Hepatocyte (in vitro differentiated cells): ENCODE measurements around the gene CACNG4. TPM values are rescaled to one million over a fixed set of nuclear protein-coding genes. Genes with fewer than 3 reads are reported as not detected.

Experiments
- DNase-seq: peaks from one replicate; pipeline ENCODE4 v3.0.0-alpha.2; 2016; ENCODE audit warnings: low spot score
- H2AFZ ChIP-seq: fragments of 200-600 bp; sonication (generic); 2 replicates; pipeline ENCODE4 v1.6.0; 2016; ENCODE audit warnings: antibody characterized with exemption, mild to moderate bottlenecking
- H3K27ac ChIP-seq: fragments of 200-600 bp; sonication (generic); 2 replicates; pipeline ENCODE4 v1.5.1; 2016; ENCODE audit warnings: mild to moderate bottlenecking
- H3K27me3 ChIP-seq: fragments of 200-600 bp; sonication (generic); 2 replicates; pipeline ENCODE4 v1.6.1; 2016
- H3K36me3 ChIP-seq: fragments of 200-600 bp; sonication (generic); replicated peaks from 2 replicates; pipeline ENCODE4 v1.5.1; 2016; ENCODE audit warnings: low read depth; ENCODE audit not compliant: insufficient read depth
- H3K4me1 ChIP-seq: fragments of 200-600 bp; sonication (generic); 2 replicates; pipeline ENCODE4 v1.5.1; 2016; ENCODE audit warnings: mild to moderate bottlenecking, moderate library complexity; ENCODE audit not compliant: insufficient read depth
- H3K4me2 ChIP-seq: fragments of 200-600 bp; sonication (generic); 2 replicates; pipeline ENCODE4 v1.6.0; 2016
- H3K4me3 ChIP-seq: fragments of 200-600 bp; sonication (generic); 2 replicates; pipeline ENCODE4 v1.5.1; 2016; ENCODE audit warnings: mild to moderate bottlenecking
- H3K79me2 ChIP-seq: fragments of 200-600 bp; sonication (generic); 2 replicates; pipeline ENCODE4 v1.6.0; 2017; ENCODE audit warnings: mild to moderate bottlenecking
- H3K9me2 ChIP-seq: fragments of 200-600 bp; sonication (generic); replicated peaks from 2 replicates; pipeline ENCODE4 v1.6.0; 2017; ENCODE audit warnings: mild to moderate bottlenecking; ENCODE audit not compliant: insufficient read depth
- H3K9me3 ChIP-seq: fragments of 200-600 bp; sonication (generic); 2 replicates; pipeline ENCODE4 v1.5.1; 2016; ENCODE audit warnings: low read depth, mild to moderate bottlenecking
- H4K20me1 ChIP-seq: fragments of 200-600 bp; sonication (generic); 2 replicates; pipeline ENCODE4 v1.6.0; 2016; ENCODE audit warnings: mild to moderate bottlenecking; ENCODE audit not compliant: insufficient read depth, poor library complexity, severe bottlenecking
- CTCF ChIP-seq: fragments of 200-600 bp; sonication (generic); IDR thresholded peaks from 2 replicates; pipeline ENCODE4 v1.5.1; 2016; ENCODE audit warnings: antibody characterized with exemption, mild to moderate bottlenecking; ENCODE audit not compliant: poor library complexity
- EZH2 ChIP-seq: fragments of 200-600 bp; sonication (generic); IDR thresholded peaks from 2 replicates; pipeline ENCODE4 v1.6.1; 2016; ENCODE audit warnings: antibody characterized with exemption, mild to moderate bottlenecking, borderline replicate concordance
- EZH2phosphoT487 ChIP-seq: fragments of 200-600 bp; sonication (generic); IDR thresholded peaks from one replicate; pipeline ENCODE4 v1.6.1; 2018; ENCODE audit warnings: antibody characterized with exemption, mild to moderate bottlenecking, low read depth, moderate library complexity; ENCODE audit not compliant: unreplicated experiment, severe bottlenecking
- WGBS: methylation state at CpG from one replicate; pipeline ENCODE4 v1.1.6; 2016; ENCODE audit warnings: low lambda C conversion rate; ENCODE audit errors: missing lambda C conversion rate; 5-methylcytosine and 5-hydroxymethylcytosine counted together
- polyA plus RNA-seq: library from polyadenylated mRNA; unstranded; fragments of >200 nt; fragmentation: Nextera tagmentation; extraction: Ambion mirVana; gene quantifications from 2 replicates; pipeline ENCODE4 v1.2.1, GENCODE V29; 2016
- total RNA-seq: library from RNA; depleted of rRNA; stranded (reverse); fragments of >200 nt; gene quantifications from 2 replicates; pipeline ENCODE4 v1.2.3, GENCODE V29; 2014

Gene CACNG4
- total and polyA plus RNA-seq, 2 experiments from 2014 or later = 3.5 to 3.9 TPM

GRCh38 chr17:67044016-67044772 is 79.7 kb downstream of the CACNG4 start, which contains the start of gene CACNG1:
TSS of gene CACNG1 (plus strand) at chr17:67044554. CDS start at chr17:67044661, 107 bp downstream.
- Histone ChIP-seq H3K27me3 (no peaks in the 10 kb centered on the region), H3K4me1 (no peaks in the 10 kb centered on the region), H3K9me3 (peaks cover 9% of the 10 kb centered on the region), H3K36me3 (no peaks in the 10 kb centered on the region), H3K79me2 (no peaks in the 10 kb centered on the region), H3K9me2 (no peaks in the 10 kb centered on the region), H2AFZ (no peak within 1 kb of the TSS), H3K4me3 (no peak within 1 kb of the TSS), H3K4me2 (no peak within 1 kb of the TSS), H3K27ac (no peak within 1 kb of the TSS), H4K20me1 (no peaks in the 10 kb centered on the region)
- TF ChIP-seq CTCF (no peak), EZH2phosphoT487 (no peak), EZH2 (no peak)
- DNase-seq = no peak
- WGBS = 92% methylated on average over 30 of the region's 32 CpGs

- Histone ChIP-seq H3K4me3 (no peak overlapping the region), H3K4me2 (no peak overlapping the region), H3K9me2 (no peaks in the 10 kb centered on the region), H3K9me3 (peaks cover 11% of the 10 kb centered on the region), H4K20me1 (no peaks in the 10 kb centered on the region), H3K27ac (no peak overlapping the region), H2AFZ (no peak overlapping the region), H3K79me2 (no peaks in the 10 kb centered on the region), H3K27me3 (no peaks in the 10 kb centered on the region), H3K36me3 (no peaks in the 10 kb centered on the region), H3K4me1 (no peaks in the 10 kb centered on the region)
- no peak for DNase-seq
- WGBS = 84% methylated on average over 5 of the region's 5 CpGs
- TF ChIP-seq EZH2phosphoT487 = no peak
- TF ChIP-seq CTCF = no peak
- TF ChIP-seq EZH2 = no peak
Measured at GRCh38 chr17:67044940-67045339, 80.4 kb downstream of the CACNG4 start.

- Histone ChIP-seq H3K36me3 (no peaks in the 10 kb centered on the region), H3K4me3 (no peak overlapping the region), H2AFZ (no peak overlapping the region), H4K20me1 (no peaks in the 10 kb centered on the region), H3K4me2 (no peak overlapping the region), H3K27ac (no peak overlapping the region), H3K9me2 (no peaks in the 10 kb centered on the region), H3K9me3 (peaks cover 11% of the 10 kb centered on the region), H3K4me1 (no peaks in the 10 kb centered on the region), H3K79me2 (no peaks in the 10 kb centered on the region), H3K27me3 (no peaks in the 10 kb centered on the region)
- TF ChIP-seq EZH2 (no peak), CTCF (no peak), EZH2phosphoT487 (no peak)
- no peak for DNase-seq
- 90% methylated on average over 4 of the region's 4 CpGs for WGBS
Measured at GRCh38 chr17:67046398-67046797, 81.9 kb downstream of the CACNG4 start.
